HFF-Myc (cell line): ENCODE data around the gene ABHD15.

ENCODE experiments used
- DNase-seq: peaks from one replicate; pipeline ENCODE4 v3.0.0-alpha.2; 2011; ENCODE audit warnings: low read depth; ENCODE audit errors: extremely low read depth
- H3K4me3 ChIP-seq: replicated peaks from 2 replicates; pipeline ENCODE4 v1.5.1; 2011; ENCODE audit warnings: low read depth, mild to moderate bottlenecking, control low read depth, low read length
- CTCF ChIP-seq: IDR thresholded peaks from 2 replicates; pipeline ENCODE4 v1.5.1; 2012; ENCODE audit warnings: mild to moderate bottlenecking, low read depth, low read length, control low read depth; ENCODE audit errors: missing control alignments

ABHD15 gene

GRCh38 chr17:29557085-29557738, 9.6 kb downstream of the ABHD15 start:
- no peak for DNase-seq
- no peak overlapping the region for H3K4me3 ChIP-seq
- no peak for TF ChIP-seq CTCF

- no peak for TF ChIP-seq CTCF
- no peak for DNase-seq
- H3K4me3 ChIP-seq: no peak overlapping the region
Observed at GRCh38 chr17:29555840-29556239, 11.0 kb downstream of the ABHD15 start.

- no peak overlapping the region for H3K4me3 ChIP-seq
- DNase-seq: no peak
- TF ChIP-seq CTCF: no peak
Observed at GRCh38 chr17:29549177-29549923, 17.5 kb downstream of the ABHD15 start.

- H3K4me3 ChIP-seq: no peak overlapping the region
- TF ChIP-seq CTCF: no peak
- no peak for DNase-seq
Observed at GRCh38 chr17:29546830-29547229, 20.0 kb downstream of the ABHD15 start.

GRCh38 chr17:29546085-29546484, 20.8 kb downstream of the ABHD15 start:
- no peak for TF ChIP-seq CTCF
- DNase-seq: no peak
- no peak overlapping the region for H3K4me3 ChIP-seq

- no peak for TF ChIP-seq CTCF
- no peak overlapping the region for H3K4me3 ChIP-seq
Observed at GRCh38 chr17:29544066-29544465, 22.8 kb downstream of the ABHD15 start.

More at GRCh38 chr17:29544066-29544465, 22.8 kb downstream of the ABHD15 start:
- DNase-seq: no peak
